ENCODE measurements around the gene PDE11A.

PDE11A gene

DNA sequence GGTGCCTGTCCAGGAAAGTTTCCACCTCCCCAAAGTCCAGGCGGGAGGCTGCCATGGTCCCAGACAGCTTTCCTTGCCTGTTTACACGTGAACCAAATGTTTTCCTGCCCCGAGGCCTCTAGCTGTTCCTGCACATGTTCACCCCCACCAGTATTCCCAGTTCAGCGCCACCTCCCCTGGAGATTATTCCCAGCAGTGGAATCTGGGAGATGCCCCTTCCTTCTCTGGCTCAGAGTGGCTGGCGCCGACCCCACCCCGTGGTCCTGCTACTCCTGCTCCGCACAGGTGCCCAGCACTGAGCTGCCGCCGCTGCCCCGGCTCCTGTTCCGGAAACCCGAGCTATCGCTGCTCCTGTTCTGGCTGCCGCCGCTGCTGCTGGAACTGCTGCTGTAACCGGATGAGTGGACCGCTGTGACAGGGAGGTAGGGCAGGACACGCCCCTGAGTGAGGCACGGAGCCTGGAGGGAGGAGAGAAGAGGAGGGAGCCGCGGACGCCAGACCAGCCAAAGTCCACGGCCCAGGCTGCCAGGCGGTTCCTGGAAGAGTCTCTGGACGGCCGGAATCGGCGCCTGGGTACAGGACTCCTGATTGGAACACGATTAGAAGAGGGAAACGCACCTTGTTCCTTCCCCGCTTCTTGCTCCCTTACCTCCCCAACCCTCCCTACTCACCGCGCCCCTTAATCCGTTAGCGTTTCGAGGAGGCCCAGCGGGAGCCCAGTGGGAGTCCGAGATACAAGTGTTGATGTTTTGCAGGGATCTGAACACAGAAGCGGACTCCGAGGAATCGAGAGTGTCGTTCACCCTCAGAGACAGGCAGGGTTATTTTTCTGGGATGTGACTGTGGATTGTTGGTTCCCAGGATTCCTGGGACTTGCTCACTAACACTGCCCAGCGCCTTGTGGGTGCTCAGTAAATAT lies at the start of gene PDE11A:
Gene PDE11A (minus strand): TSS at position 395 of the 919 bp plus-strand sequence. CDS start 340 bp downstream, at position 55.
- peak within 1 kb of the TSS; percentile 68 for H3K4me3 ChIP-seq (ENCODE audit: control insufficient read depth, low read depth, low read length)
- DNase-seq (ENCODE audit: low read depth), result peak; percentile 18
- TF ChIP-seq, protein P1, sequence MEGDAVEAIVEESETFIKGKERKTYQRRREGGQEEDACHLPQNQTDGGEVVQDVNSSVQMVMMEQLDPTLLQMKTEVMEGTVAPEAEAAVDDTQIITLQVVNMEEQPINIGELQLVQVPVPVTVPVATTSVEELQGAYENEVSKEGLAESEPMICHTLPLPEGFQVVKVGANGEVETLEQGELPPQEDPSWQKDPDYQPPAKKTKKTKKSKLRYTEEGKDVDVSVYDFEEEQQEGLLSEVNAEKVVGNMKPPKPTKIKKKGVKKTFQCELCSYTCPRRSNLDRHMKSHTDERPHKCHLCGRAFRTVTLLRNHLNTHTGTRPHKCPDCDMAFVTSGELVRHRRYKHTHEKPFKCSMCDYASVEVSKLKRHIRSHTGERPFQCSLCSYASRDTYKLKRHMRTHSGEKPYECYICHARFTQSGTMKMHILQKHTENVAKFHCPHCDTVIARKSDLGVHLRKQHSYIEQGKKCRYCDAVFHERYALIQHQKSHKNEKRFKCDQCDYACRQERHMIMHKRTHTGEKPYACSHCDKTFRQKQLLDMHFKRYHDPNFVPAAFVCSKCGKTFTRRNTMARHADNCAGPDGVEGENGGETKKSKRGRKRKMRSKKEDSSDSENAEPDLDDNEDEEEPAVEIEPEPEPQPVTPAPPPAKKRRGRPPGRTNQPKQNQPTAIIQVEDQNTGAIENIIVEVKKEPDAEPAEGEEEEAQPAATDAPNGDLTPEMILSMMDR (IDR thresholded peaks at IDR 0.05; ENCODE audit: control insufficient read depth, insufficient read depth, low read depth, low read length, missing control alignments), result no peak

DNA sequence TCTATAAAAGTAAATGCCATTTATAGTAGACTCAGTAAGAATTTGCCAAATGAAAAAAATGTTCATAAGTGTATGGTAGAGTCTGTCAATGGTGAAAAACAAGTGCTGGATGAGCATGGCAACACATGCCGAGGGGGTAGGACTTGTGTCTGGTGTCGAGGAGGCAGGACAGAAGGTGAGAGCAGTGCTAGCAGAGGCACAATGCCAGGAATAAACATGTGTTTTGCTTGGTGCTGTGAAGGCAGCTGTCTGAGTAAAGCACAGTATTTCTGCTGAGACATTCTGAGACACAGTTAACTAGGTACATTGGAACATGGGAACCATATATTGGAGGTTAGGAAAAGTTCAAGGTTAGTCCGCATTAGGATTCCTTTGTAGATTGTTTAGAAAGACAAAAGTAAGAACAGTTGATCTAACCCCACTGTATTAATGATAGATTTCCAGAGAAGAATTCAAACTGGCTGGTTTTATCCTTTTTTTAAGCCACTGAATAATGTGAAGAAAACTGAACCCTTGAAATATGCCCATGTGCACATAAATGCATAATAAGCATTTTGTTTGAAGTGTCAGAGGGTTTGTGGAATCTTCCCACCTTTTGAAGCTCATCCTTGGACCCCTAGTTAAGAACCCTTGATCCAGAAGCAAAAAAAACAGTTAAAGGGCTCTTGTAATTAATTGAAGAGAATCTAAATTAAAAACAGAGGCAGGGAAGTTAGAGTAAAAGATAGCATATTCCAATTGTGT lies 46.8 kb upstream of the PDE11A start:
- TF ChIP-seq, protein P1 (IDR thresholded peaks at IDR 0.05; ENCODE audit: control insufficient read depth, insufficient read depth, low read depth, low read length, missing control alignments), result no peak
- H3K4me3 ChIP-seq (ENCODE audit: control insufficient read depth, low read depth, low read length), result no peak overlapping the region
- no peak for DNase-seq (ENCODE audit: low read depth)

DNA sequence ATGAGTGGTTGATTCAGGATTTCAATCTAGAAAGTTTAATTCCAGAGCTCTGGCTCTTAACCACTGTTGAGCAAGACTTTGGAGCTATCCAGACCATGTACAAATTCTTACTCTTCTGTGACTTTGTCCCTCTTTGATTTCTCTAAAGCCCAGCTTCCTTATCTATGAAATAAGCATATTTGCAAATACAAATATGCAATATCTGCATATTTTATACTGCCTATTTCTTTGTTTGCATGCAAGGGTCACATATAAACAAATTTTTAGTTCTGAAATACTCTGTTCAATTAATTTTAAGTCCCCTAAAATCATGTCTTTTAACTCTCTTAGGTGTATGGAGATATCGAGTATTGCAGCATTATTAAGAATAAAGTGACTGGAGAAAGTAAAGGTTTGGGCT lies 45.1 kb upstream of the PDE11A start:
- DNase-seq (ENCODE audit: low read depth), result no peak
- H3K4me3 ChIP-seq (ENCODE audit: control insufficient read depth, low read depth, low read length), result no peak overlapping the region
- TF ChIP-seq, protein P1 (IDR thresholded peaks at IDR 0.05; ENCODE audit: control insufficient read depth, insufficient read depth, low read depth, low read length, missing control alignments), result no peak

DNA sequence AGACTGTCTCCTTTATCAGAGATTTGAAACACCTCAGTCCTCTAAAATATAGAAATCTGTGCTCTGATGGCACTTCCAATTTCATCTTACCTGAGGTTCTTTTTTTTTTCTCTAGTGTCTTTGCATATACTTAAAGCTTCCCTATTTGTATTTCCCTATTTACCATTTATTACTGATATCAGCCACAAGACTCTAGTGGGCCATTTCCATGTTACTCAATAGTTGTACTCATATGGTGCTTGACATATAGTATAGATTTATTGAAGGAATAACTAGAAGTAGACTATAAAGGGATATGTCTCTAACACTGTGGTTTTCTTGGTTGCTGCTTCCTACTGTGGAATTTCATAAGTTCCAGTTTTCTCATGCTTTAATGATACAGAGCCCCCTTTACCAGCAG lies 42.7 kb upstream of the PDE11A start:
- no peak overlapping the region for H3K4me3 ChIP-seq (ENCODE audit: control insufficient read depth, low read depth, low read length)
- DNase-seq (ENCODE audit: low read depth), result no peak
- TF ChIP-seq, protein P1 (IDR thresholded peaks at IDR 0.05; ENCODE audit: control insufficient read depth, insufficient read depth, low read depth, low read length, missing control alignments), result no peak

DNA sequence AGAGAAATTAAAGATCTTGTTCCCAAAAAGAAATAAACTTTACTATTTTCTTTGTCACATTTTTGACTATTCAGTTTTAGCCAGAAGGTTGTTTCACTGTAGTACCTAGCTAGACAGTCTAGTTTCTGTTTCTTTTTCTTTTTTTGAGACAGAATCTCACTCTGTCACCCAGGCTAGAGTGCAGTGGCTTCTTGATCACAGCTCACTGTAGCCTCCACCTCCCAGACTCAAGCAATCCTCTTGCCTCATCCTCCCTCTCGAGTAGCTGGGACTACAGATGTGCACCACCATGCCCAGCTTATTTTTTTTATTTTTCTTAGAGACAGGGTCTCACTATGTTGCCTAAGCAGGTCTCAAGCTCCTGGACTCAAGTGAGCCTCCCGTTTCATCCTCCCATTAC lies 41.9 kb upstream of the PDE11A start:
- TF ChIP-seq, protein P1 (IDR thresholded peaks at IDR 0.05; ENCODE audit: control insufficient read depth, insufficient read depth, low read depth, low read length, missing control alignments), result no peak
- no peak overlapping the region for H3K4me3 ChIP-seq (ENCODE audit: control insufficient read depth, low read depth, low read length)
- DNase-seq (ENCODE audit: low read depth), result no peak

DNA sequence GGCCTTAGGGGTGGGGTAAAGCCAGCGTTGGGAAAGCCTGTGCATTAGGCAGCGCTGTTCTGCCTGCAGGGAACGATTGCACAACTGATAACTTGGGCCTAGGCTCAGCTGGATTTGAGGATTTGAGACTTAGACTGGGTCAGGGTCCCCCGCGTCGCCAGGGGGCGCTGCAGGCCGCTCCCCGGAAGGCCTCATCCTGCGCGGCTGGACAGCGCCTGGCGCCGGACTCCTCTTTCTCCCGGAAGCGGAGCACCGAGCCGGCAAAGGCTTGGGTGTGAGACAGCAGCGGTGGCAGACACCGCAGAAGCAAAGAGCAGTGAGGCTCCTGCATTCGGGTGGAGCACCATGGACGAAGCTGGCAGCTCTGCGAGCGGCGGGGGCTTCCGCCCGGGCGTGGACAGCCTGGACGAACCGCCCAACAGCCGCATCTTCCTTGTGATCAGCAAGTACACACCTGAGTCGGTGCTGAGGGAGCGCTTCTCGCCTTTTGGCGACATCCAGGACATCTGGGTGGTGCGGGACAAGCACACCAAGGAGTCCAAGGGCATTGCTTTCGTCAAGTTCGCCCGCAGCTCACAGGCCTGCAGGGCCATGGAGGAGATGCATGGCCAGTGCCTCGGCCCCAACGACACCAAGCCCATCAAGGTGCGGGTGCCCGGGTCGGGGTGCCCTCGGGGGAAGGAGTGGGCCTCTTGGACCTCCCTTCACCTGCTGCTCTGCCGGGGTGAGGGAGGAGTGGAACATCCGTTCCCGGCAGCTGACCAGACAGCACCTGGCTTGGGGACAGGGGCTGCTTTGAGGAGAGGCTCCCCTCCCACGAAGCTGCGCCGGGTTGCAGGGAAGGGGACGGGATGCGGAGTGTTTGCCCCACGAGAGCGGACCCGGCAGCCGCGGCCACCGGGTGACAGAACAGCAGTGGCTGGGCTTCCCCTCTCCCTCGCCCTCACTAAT lies 39.9 kb upstream of the PDE11A start, which contains the start of gene RBM45:
Gene RBM45 (plus strand): TSS at position 236 of the 951 bp plus-strand sequence. CDS start 110 bp downstream, at position 346.
- peak; percentile 79 for DNase-seq (ENCODE audit: low read depth)
- TF ChIP-seq, protein P1 (IDR thresholded peaks at IDR 0.05; ENCODE audit: control insufficient read depth, insufficient read depth, low read depth, low read length, missing control alignments), result peak; percentile 99
- H3K4me3 ChIP-seq (ENCODE audit: control insufficient read depth, low read depth, low read length), result peak within 1 kb of the TSS; percentile 74

Data from AG09309 (cell line).